T-helper 2 cell treated with Interferon-gamma antibody and Interleukin-4, amounts not matched to agents 5 μg/mL and 100 μg/mL, for 36 hours (primary cell): ENCODE results near the gene SLC23A3.

Source experiments
- DNase-seq: peaks from one replicate; pipeline ENCODE4 v3.0.0; 2021; ENCODE audit warnings: low spot score
- H3K27ac Mint-ChIP-seq: one replicate; pipeline ENCODE4 v1.8.0; 2021; ENCODE audit warnings: mild to moderate bottlenecking, mixed read lengths
- H3K27me3 Mint-ChIP-seq: one replicate; pipeline ENCODE4 v1.8.0; 2021; ENCODE audit warnings: low read depth, mixed read lengths
- H3K36me3 Mint-ChIP-seq: one replicate; pipeline ENCODE4 v1.8.0; 2021; ENCODE audit warnings: low read depth, mixed read lengths
- H3K4me1 Mint-ChIP-seq: one replicate; pipeline ENCODE4 v1.8.0; 2021; ENCODE audit warnings: low read depth, mixed read lengths
- H3K4me3 Mint-ChIP-seq: one replicate; pipeline ENCODE4 v1.8.0; 2022; ENCODE audit warnings: mild to moderate bottlenecking, moderate library complexity, mixed read lengths
- H3K9me3 Mint-ChIP-seq: one replicate; pipeline ENCODE4 v1.8.0; 2021; ENCODE audit warnings: mixed read lengths

Gene SLC23A3

GRCh38 chr2:219186754-219187456 is 17.1 kb upstream of the SLC23A3 start:
- Mint-ChIP-seq H3K27ac (peak overlapping the region; percentile 2), H3K36me3 (peaks cover 26% of the 10 kb centered on the region), H3K4me1 (peaks cover 4% of the 10 kb centered on the region), H3K9me3 (no peaks in the 10 kb centered on the region), H3K27me3 (no peaks in the 10 kb centered on the region), H3K4me3 (no peak overlapping the region)
- DNase-seq = no peak

- Mint-ChIP-seq H3K9me3 (no peaks in the 10 kb centered on the region), H3K36me3 (peaks cover 43% of the 10 kb centered on the region), H3K27me3 (no peaks in the 10 kb centered on the region), H3K4me1 (peaks cover 27% of the 10 kb centered on the region), H3K4me3 (no peak overlapping the region), H3K27ac (no peak overlapping the region)
- DNase-seq = no peak
These were observed 14.3 kb upstream of the SLC23A3 start for GRCh38 chr2:219184121-219184520.

- no peak for DNase-seq
- Mint-ChIP-seq H3K27ac (peak overlapping the region; percentile 39), H3K4me1 (peaks cover 32% of the 10 kb centered on the region), H3K9me3 (no peaks in the 10 kb centered on the region), H3K27me3 (no peaks in the 10 kb centered on the region), H3K36me3 (peaks cover 44% of the 10 kb centered on the region), H3K4me3 (no peak overlapping the region)
These were observed 13.4 kb upstream of the SLC23A3 start for GRCh38 chr2:219183151-219183772.

GRCh38 chr2:219182331-219183150 is 12.7 kb upstream of the SLC23A3 start:
- Mint-ChIP-seq H3K4me1 (peaks cover 32% of the 10 kb centered on the region), H3K4me3 (no peak overlapping the region), H3K9me3 (no peaks in the 10 kb centered on the region), H3K36me3 (peaks cover 44% of the 10 kb centered on the region), H3K27me3 (no peaks in the 10 kb centered on the region), H3K27ac (peak overlapping the region; percentile 39)
- DNase-seq = no peak

- peak overlapping the region; percentile 68 for H3K27ac Mint-ChIP-seq
- H3K4me1 Mint-ChIP-seq = peaks cover 38% of the 10 kb centered on the region
- no peaks in the 10 kb centered on the region for H3K9me3 Mint-ChIP-seq
- DNase-seq = no peak
- H3K27me3 Mint-ChIP-seq = no peaks in the 10 kb centered on the region
- H3K4me3 Mint-ChIP-seq = no peak overlapping the region
- peaks cover 40% of the 10 kb centered on the region for H3K36me3 Mint-ChIP-seq
These were observed 11.7 kb upstream of the SLC23A3 start for GRCh38 chr2:219181531-219181930.

DNA sequence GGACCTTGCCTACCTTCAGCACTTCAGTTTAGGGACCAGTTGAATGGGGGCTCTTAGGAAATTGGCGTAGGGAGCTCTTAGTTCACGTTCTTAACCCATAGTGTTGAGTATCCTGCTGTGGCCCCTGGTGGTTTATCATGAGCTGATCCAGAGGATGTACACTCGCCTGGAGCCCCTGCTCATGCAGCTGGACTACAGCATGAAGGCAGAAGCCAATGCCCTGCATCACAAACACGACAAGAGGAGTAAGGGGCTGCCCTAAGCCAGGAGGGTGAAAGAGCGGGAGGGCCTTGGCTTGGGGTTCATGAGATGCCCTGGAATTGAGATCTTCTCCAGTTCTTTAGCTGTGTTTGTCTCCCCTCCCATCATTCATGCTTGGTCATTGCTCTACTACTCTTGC is 11.1 kb upstream of the SLC23A3 start:
- Mint-ChIP-seq H3K36me3 (peaks cover 39% of the 10 kb centered on the region), H3K27me3 (no peaks in the 10 kb centered on the region), H3K9me3 (no peaks in the 10 kb centered on the region), H3K27ac (peak overlapping the region; percentile 60), H3K4me1 (peaks cover 41% of the 10 kb centered on the region), H3K4me3 (peak overlapping the region; percentile 97)
- no peak for DNase-seq

- Mint-ChIP-seq H3K36me3 (peaks cover 35% of the 10 kb centered on the region), H3K9me3 (no peaks in the 10 kb centered on the region), H3K4me3 (peak overlapping the region; percentile 97), H3K27ac (peak overlapping the region; percentile 93), H3K27me3 (no peaks in the 10 kb centered on the region), H3K4me1 (peaks cover 50% of the 10 kb centered on the region)
- no peak for DNase-seq
These were observed 10.0 kb upstream of the SLC23A3 start for GRCh38 chr2:219179601-219180465.

- Mint-ChIP-seq H3K9me3 (no peaks in the 10 kb centered on the region), H3K36me3 (peaks cover 37% of the 10 kb centered on the region), H3K4me1 (peaks cover 57% of the 10 kb centered on the region), H3K27ac (peak overlapping the region; percentile 93), H3K27me3 (no peaks in the 10 kb centered on the region), H3K4me3 (peak overlapping the region; percentile 97)
- no peak for DNase-seq
These were observed 8.7 kb upstream of the SLC23A3 start for GRCh38 chr2:219178377-219179175.

- Mint-ChIP-seq H3K9me3 (no peaks in the 10 kb centered on the region), H3K27me3 (no peaks in the 10 kb centered on the region), H3K4me1 (peaks cover 54% of the 10 kb centered on the region), H3K4me3 (peak within 1 kb of the TSS; percentile 97), H3K27ac (peak within 1 kb of the TSS; percentile 93), H3K36me3 (peaks cover 32% of the 10 kb centered on the region)
- peak; percentile 79 for DNase-seq
These were observed 7.9 kb upstream of the SLC23A3 start, which contains the start of gene RETREG2 for GRCh38 chr2:219177552-219178376. RETREG2 (plus strand) TSS chr2:219178275; CDS start chr2:219178353, 78 bp downstream.

DNA sequence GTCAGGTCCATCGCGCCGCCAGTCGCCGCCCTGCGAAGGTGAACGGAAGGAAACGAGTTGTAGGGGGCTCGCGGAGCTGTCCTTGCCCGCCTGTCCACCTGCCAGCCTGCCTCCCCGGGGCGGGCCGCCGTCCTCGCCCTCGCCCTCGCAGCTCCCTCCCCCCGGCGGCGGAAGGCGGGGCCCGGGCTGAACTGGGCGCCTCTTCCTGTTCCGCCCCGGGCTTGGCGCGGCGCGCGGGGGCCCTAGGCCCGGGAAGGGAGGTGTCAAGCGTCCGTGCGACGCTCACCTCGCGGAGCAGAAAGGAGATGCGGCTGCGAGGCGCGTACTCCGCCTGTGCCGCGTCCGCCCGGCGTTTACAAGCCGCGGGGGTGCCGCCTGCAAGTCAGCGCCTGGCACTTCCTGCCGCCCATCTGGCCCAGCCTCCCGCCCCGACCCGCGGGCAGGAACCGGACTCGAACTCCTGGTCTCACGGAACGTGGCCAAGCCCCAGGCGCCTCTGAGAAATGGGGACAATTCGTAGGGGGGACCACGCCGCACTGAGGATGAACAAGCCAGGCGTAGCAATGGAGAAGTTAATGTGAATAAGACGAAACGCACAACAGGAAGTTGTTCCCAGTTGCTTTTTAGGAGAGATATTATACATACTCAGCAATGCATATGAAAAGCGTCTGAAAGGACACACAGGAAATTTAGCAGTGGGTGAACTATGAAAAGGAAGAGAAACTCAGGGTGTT is 7.2 kb upstream of the SLC23A3 start, which contains the start of gene CNPPD1:
TSS of gene CNPPD1 (minus strand) at position 108 of the 734 bp plus-strand sequence. CDS start at position 11, 97 bp downstream.
- H3K36me3 Mint-ChIP-seq = peaks cover 36% of the 10 kb centered on the region
- no peaks in the 10 kb centered on the region for H3K27me3 Mint-ChIP-seq

GRCh38 chr2:219175928-219176817 is 6.3 kb upstream of the SLC23A3 start:
- Mint-ChIP-seq H3K4me3 (peak overlapping the region; percentile 84), H3K36me3 (peaks cover 33% of the 10 kb centered on the region), H3K27me3 (no peaks in the 10 kb centered on the region), H3K27ac (peak overlapping the region; percentile 93), H3K9me3 (no peaks in the 10 kb centered on the region), H3K4me1 (peaks cover 48% of the 10 kb centered on the region)
- DNase-seq = peak; percentile 29

More for the DNA sequence above, 7.2 kb upstream of the SLC23A3 start, which contains the start of gene CNPPD1:
- peak; percentile 92 for DNase-seq
- Mint-ChIP-seq H3K4me1 (peaks cover 53% of the 10 kb centered on the region), H3K4me3 (peak within 1 kb of the TSS; percentile 84), H3K9me3 (no peaks in the 10 kb centered on the region), H3K27ac (peak within 1 kb of the TSS; percentile 93)
